Dendritic cell treated with granulocyte-macrophage colony-stimulating factor and Interleukin-4, amounts not matched to agents 40 ng/mL and 50 ng/mL, for 4 days (primary cell): Measurements from ENCODE around the gene PYGO2.

ENCODE experiments used
- H3K27ac Mint-ChIP-seq: one replicate; pipeline ENCODE4 v1.8.0; 2022; ENCODE audit warnings: mild to moderate bottlenecking, mixed read lengths
- H3K27me3 Mint-ChIP-seq: one replicate; pipeline ENCODE4 v1.8.0; 2022; ENCODE audit warnings: mild to moderate bottlenecking, mixed read lengths
- H3K36me3 Mint-ChIP-seq: one replicate; pipeline ENCODE4 v1.8.0; 2022; ENCODE audit warnings: low read depth, mixed read lengths
- H3K4me1 Mint-ChIP-seq: one replicate; pipeline ENCODE4 v1.8.0; 2022; ENCODE audit warnings: low read depth, mixed read lengths
- H3K4me3 Mint-ChIP-seq: one replicate; pipeline ENCODE4 v1.8.0; 2022; ENCODE audit warnings: mild to moderate bottlenecking, moderate library complexity, mixed read lengths
- H3K9me3 Mint-ChIP-seq: one replicate; pipeline ENCODE4 v1.8.0; 2022; ENCODE audit warnings: mixed read lengths
- intact Hi-C: fragments of 100-400 bp; cut with micrococcal nuclease; formaldehyde crosslinking; loops from one replicate; pipeline ENCODE4 v1.15.0; 2022

Gene PYGO2

DNA sequence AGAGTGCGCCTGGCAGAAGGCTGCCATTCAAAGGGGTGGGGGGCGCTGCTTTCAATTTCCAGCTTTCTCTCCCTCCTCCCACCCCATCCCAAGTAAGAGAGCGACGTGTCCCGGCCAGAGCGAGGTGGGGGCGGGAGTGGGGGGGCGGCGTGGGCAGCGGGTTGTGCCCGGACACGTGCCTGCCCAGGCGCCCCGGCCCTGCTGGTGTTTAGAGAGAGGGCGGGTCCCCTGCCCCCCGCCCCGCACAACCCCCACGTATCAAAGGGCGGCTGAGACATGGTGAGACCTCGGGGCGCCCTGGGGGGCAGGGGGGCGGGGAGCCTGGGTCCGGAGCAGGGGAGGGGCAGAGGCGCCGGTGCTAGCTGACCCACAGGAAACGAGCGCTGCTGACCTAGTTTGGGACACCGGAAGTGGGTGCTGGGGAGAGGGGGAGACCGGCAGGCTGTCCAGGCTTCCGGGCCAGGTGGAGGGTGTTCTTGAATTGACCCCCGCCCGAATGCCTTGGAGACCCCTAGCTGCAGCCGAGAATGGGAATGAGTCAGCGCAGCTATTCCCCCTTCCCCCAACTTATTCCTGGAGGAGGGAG lies 42.3 kb upstream of the PYGO2 start:
- Mint-ChIP-seq H3K4me3 (peak overlapping the region; percentile 96), H3K9me3 (no peaks in the 10 kb centered on the region), H3K27me3 (no peaks in the 10 kb centered on the region), H3K4me1 (peaks cover 65% of the 10 kb centered on the region), H3K36me3 (peaks cover 62% of the 10 kb centered on the region), H3K27ac (peak overlapping the region; percentile 100)
- intact Hi-C loops: no loop called here

DNA sequence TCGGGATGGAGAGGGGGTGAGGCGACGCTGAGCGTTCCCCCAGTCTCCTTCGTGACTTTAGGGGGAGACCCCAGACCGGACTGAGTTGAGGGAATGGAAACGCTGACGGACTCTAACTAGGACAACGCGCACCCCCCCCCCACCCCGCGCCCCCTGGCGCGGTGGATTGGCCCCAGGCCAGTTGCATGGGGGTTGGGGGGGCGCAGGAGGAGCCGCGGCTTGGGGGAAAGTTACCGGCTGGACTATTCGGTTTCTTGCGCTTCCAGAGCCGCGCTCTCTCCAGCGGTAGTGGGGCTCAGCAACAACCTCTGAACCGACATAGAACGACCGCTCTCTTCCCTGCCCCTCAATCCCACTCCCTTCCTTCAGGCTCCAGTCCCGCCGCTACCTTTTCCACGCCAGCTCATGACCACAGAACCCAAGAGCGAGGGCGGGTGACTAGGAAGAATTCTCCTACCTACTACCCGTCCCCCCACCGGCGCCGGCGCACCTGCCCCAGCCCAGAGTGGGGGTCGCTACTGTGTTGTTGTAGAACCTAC lies 41.7 kb upstream of the PYGO2 start:
- no peaks in the 10 kb centered on the region for H3K27me3 Mint-ChIP-seq
- H3K4me1 Mint-ChIP-seq: peaks cover 69% of the 10 kb centered on the region
- H3K36me3 Mint-ChIP-seq: peaks cover 56% of the 10 kb centered on the region
- H3K4me3 Mint-ChIP-seq: peak overlapping the region; percentile 96
- H3K27ac Mint-ChIP-seq: peak overlapping the region; percentile 100
- intact Hi-C loops: no loop called here
- H3K9me3 Mint-ChIP-seq: no peaks in the 10 kb centered on the region

DNA sequence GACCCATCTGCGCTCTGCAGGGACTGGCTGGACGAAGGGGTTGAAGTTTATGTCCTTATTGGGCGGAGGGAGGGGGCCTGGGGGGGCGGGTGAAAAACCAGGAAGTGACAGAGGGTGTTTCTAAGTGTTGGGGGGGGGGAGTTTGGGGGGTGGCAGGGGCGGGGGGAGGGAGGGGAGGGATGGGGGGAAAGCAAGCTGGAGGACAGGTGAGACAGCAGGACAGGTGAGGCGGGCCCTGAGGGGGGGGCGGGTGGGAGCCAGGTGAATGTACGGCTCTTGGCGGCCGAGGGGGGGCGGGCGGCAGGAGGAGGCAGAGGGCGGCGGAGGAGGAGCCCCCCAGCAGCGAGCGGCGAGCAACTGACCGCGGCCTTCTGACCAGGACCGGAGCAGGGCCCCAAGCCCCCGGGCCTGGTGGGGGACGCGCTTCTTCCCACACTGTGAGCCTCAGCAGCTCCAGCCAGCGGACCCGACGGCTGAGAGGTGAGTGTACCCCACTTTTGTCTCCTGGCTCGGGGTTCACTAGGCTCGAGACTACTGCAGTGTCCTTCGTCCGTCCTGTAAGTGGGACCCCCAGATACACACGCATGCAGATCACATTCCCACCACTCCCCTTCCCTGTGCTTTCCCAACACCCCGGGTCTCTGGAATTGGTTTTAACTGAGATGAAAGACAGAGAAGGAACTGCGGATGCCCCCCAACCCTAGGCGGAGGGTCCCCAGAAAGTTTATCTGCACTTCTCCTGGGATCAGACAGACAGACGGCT lies 41.1 kb upstream of the PYGO2 start, which contains the start of gene ZBTB7B:
TSS of gene ZBTB7B (plus strand) at position 339 of the 763 bp plus-strand sequence. CDS start 11,859 bp downstream, outside the sequence.
- Mint-ChIP-seq H3K9me3 (no peaks in the 10 kb centered on the region), H3K27me3 (no peaks in the 10 kb centered on the region), H3K27ac (peak within 1 kb of the TSS; percentile 100), H3K4me3 (peak within 1 kb of the TSS; percentile 99), H3K4me1 (peaks cover 69% of the 10 kb centered on the region), H3K36me3 (peaks cover 50% of the 10 kb centered on the region)
- intact Hi-C loops: no loop called here

DNA sequence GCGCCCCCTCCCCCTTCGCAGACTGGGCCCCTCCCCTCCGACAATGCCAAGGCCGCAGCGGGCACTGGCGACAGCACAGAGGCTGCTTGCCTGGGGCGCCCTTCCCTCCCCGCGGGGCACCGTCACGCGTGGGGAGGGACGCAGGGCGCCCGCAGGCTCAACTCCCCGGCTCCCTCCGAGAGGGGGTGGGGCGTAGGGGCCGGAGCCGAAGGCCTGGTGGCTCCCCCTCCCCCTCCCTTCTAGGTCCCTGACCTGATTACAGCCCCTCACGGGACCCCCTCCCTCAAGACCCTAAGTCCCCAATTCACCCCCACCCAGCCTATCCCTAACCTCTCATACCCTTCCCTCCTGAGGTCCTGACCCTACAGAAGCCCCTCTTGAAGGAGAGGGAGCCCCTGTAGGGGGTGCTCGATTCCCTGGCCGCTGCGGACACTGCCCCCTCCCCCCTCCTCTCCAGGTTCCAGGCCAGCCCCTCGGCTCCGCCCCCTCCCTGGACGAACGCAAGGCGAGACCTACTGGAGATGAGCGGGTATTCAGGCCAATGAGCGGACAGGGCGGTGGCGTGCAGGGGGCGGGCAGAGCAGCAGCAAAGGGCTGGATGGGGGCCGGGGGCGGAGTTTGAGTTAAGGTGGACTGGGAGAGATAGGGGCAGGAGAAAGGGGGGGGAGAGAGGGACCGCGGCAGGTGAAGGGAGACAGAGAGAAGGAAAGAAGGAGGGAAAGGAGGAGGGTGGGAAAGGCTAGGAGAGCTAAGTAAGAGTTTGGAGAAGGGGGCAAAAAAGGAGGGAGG lies 40.3 kb upstream of the PYGO2 start:
- Mint-ChIP-seq H3K9me3 (no peaks in the 10 kb centered on the region), H3K27me3 (no peaks in the 10 kb centered on the region), H3K4me3 (peak overlapping the region; percentile 99), H3K4me1 (peaks cover 69% of the 10 kb centered on the region), H3K27ac (peak overlapping the region; percentile 100), H3K36me3 (peaks cover 50% of the 10 kb centered on the region)
- intact Hi-C loops: no loop called here

DNA sequence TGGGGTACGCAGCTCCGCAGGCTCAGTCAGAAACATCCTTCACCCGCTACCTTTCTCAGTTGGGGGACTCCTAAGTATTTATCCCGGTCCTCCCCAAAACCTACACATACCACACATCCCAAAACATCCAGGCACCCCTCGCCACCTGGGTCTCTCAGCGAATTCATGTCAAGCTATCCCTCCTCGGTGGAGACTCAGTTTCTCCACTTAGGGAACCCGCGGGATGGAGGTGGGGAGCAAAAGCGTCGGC lies 39.8 kb upstream of the PYGO2 start:
- peaks cover 69% of the 10 kb centered on the region for H3K4me1 Mint-ChIP-seq

DNA sequence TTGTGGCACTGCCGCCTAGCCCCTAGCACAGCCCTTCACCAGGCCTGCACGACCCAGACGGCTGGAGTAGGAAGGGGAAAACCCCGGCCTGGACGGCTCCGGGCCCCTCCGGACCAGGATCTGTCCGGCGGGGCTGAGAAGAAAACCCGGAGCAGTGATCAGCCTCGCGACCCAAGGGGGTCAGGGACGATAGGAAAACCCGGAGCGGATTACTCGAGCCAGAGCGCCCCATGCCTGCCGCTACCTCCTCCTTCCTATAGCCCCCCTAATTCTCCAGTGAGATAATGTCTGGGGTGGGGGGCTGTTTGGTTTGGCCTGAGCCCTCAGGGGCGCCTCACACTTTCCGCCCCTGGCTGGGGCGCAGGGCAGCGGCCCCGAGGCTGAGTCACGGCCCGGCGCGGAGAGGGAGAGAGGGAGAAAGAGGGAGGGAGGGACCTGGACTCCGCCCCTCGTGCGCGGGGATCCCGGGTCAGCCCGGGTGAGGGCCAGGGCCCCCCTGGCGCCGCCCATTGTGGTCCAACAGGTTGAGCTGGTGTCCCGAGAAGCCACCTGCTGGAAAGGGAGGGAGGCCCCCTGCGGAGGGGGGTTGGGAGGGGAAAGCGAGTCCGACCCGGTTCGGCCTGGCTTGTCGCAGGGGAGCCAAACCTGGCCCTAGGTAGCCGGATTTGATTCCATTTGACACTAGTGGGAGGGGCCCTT lies 39.3 kb upstream of the PYGO2 start:
- H3K36me3 Mint-ChIP-seq: peaks cover 40% of the 10 kb centered on the region
- peaks cover 69% of the 10 kb centered on the region for H3K4me1 Mint-ChIP-seq
- H3K27ac Mint-ChIP-seq: peak overlapping the region; percentile 100
- H3K4me3 Mint-ChIP-seq: peak overlapping the region; percentile 99
- intact Hi-C loops: no loop called here
- H3K27me3 Mint-ChIP-seq: no peaks in the 10 kb centered on the region
- no peaks in the 10 kb centered on the region for H3K9me3 Mint-ChIP-seq

More for the DNA sequence above, 39.8 kb upstream of the PYGO2 start:
- Mint-ChIP-seq H3K27ac (peak overlapping the region; percentile 100), H3K4me3 (peak overlapping the region; percentile 99), H3K36me3 (peaks cover 44% of the 10 kb centered on the region), H3K9me3 (no peaks in the 10 kb centered on the region), H3K27me3 (no peaks in the 10 kb centered on the region)
- intact Hi-C loops: no loop called here

DNA sequence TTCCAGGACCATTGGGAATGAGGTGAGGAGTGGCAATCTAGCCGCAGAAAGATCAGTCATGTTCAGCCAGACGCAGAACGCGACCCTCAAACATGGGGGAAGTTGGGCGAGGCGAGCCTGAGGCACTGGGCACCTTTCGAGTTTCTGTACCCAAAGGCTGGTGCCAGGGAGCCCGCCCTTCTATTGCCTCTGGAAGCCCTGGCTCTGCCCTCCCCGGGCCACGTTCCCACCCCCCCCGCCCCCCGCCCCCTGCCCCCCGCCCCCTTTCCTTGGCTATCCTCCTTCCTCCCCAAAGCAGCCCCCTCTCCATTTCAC lies 38.8 kb upstream of the PYGO2 start:
- Mint-ChIP-seq H3K9me3 (no peaks in the 10 kb centered on the region), H3K36me3 (peaks cover 38% of the 10 kb centered on the region), H3K27ac (peak overlapping the region; percentile 100), H3K4me1 (peaks cover 67% of the 10 kb centered on the region), H3K27me3 (no peaks in the 10 kb centered on the region), H3K4me3 (peak overlapping the region; percentile 99)
- intact Hi-C loops: no loop called here

DNA sequence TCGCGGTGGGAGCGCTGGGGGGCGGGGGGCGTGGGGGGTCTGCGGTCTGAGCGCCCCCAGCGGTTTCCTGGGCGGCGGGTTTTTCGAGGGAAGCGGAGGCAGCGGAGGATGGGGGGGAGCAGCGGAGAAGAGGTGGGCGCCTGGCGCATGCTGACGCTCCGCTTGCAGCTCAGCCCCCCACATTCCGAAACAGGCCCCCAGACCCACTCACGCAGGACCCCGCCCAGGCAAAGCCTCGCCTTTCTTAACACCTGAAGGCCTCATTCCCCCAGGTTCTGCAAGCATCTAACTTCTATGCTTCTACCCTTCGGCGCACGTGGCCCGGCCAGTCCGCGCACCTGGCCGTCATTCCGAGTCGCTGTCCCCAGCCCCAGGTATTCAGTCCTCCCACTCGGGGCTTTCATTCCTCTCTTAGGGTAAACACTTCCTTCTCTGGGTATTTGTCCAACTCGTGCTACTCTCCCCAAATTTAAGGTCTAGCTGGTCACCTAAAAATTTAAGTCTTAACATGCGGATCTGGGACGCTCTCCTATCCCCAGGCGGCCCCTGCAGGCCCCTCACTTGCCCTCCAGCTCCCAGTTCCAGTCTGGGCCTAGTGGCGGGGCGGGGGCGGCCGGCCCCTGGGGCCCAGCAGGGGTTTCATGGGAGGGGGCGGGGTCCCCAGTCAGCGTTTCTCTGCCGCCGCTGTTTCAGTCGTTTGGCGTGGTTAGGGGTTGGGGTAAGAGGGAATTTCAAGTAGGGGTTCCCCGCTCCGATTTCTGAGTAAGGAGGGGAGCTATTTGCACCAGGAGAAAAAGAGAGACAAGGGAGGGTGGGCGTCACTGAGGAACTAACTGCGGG lies 38.2 kb upstream of the PYGO2 start:
- H3K9me3 Mint-ChIP-seq: no peaks in the 10 kb centered on the region
- peak overlapping the region; percentile 100 for H3K27ac Mint-ChIP-seq
- peak overlapping the region; percentile 99 for H3K4me3 Mint-ChIP-seq
- intact Hi-C loops: loop anchor here (1.0 to 5.0 kb wide), 3 partner anchors 17 to 37 kb away; partner anchors contain the start of genes FLAD1 and PYGO2
- H3K4me1 Mint-ChIP-seq: peaks cover 66% of the 10 kb centered on the region
- H3K36me3 Mint-ChIP-seq: peaks cover 38% of the 10 kb centered on the region
- H3K27me3 Mint-ChIP-seq: no peaks in the 10 kb centered on the region

DNA sequence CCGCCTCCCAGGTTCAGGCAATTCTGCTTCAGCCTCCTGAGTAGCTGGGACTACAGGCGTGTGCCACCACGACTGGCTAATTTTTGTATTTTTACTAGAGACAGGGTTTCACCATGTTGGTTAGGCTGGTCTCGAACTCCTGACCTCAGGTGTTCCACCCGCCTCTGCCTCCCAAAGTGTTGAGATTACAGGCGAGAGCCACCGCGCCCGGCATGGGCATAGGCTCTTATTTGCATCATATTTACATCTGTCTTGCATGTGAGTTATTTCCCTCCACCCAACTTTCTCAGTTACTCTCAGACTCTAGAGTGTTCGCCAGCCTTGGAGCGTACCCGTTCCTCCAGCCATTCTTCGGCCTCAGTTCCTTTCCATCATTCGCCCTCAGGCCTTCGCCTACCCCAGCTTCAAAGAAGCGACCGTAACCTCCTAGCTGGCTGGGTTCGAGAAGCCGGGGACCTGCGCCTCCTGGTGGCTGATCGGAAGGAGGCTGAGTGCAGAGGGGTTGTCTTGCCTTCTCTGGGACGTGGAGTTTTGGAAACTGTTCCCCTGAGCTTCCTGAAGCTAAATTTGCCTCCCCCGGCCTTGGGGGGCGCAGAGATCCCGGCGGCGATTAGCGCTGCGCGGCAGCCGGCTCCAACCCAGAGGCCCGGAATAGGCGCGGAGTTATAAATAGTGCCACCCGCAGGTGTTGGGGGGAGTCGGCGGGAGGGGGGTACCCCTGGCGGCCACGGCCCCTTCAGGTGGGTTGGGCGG lies 37.4 kb upstream of the PYGO2 start:
- Mint-ChIP-seq H3K4me3 (peak overlapping the region; percentile 99), H3K36me3 (peaks cover 32% of the 10 kb centered on the region)
- intact Hi-C loops: loop anchor here (1.0 to 5.0 kb wide), 3 partner anchors 16 to 37 kb away; partner anchors contain the start of genes FLAD1 and PYGO2

DNA sequence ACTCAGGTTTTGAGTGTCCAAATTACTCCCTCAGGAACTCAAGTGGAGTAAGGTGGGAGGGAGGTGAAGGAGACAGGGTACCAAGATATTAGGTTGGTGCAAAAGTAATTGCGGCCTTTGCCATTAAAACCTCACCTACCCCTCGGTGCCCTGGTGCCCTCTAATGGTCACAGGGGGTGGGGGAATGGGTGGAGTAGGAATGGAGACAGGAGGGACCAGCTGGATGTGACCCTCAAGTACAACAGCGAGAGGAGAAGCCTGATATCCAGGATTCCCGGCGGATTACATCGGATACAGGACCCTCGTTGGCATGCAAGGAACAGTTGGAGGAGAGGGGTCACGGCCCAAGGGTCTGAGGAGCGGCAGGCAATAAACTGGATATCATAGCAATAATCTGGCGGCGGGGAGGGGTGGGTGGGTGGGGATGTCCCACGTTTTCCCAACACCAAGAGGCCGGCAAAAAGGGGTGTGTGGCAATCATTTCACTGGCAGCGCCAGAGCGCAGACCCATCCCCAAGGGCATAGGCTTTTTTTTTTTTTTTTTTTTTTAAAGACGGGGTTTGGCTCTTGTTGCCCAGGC lies 36.7 kb upstream of the PYGO2 start:
- no peaks in the 10 kb centered on the region for H3K27me3 Mint-ChIP-seq
- peaks cover 25% of the 10 kb centered on the region for H3K36me3 Mint-ChIP-seq
- no peaks in the 10 kb centered on the region for H3K9me3 Mint-ChIP-seq
- peak overlapping the region; percentile 78 for H3K27ac Mint-ChIP-seq
- H3K4me3 Mint-ChIP-seq: peak overlapping the region; percentile 26
- peaks cover 64% of the 10 kb centered on the region for H3K4me1 Mint-ChIP-seq
- intact Hi-C loops: loop anchor here (2.0 to 5.0 kb wide), 2 partner anchors 15 to 36 kb away; partner anchors contain the start of genes FLAD1 and PYGO2

More for the DNA sequence above, 37.4 kb upstream of the PYGO2 start:
- Mint-ChIP-seq H3K27ac (peak overlapping the region; percentile 63), H3K9me3 (no peaks in the 10 kb centered on the region), H3K4me1 (peaks cover 66% of the 10 kb centered on the region), H3K27me3 (no peaks in the 10 kb centered on the region)

DNA sequence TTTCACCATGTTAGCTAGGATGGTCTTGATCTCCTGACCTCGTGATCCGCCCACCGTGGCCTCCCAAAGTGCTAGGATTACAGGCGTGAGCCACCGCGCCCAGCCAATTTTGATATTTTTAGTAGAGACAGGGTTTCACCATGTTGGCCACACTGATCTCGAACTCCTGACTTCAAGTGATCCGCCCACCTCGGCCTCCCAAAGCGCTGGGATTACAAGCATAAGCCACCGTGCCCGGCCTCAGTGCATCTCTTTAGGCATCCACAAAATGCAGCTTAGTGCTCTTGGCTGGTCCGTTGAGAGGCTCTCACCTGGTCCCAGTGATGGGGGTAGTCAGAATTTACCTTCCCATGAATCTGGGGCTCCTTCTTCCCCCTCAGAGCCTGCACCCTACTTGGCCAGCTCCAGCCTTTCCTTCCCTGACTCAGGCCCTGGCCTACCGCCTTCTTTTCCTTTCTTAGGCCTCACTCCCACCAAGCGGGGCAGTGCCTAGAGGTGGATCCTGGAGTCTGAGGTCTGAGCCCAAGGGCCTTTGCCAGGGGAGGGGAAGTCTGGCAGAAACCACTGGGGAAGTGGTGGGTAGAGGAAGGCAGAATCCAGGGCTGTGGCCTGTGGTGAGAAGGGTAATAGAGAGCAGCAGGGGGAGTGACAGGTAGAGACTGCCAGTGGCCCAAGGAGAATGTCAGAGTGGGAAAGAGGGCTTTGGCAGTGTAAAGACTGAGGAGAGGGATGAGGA lies 35.6 kb upstream of the PYGO2 start:
- Mint-ChIP-seq H3K9me3 (no peaks in the 10 kb centered on the region), H3K4me3 (peak overlapping the region; percentile 35), H3K36me3 (peaks cover 26% of the 10 kb centered on the region), H3K27me3 (no peaks in the 10 kb centered on the region), H3K27ac (peak overlapping the region; percentile 78), H3K4me1 (peaks cover 75% of the 10 kb centered on the region)
- intact Hi-C loops: loop anchor here (5.0 kb wide), 1 partner anchor 35 kb away; the partner anchor contains the start of gene PYGO2
